Thyroid gland (tissue), 4 donors: ENCODE results near the gene CCL17. TPM values are rescaled to one million over a fixed set of nuclear protein-coding genes. Genes with fewer than 3 reads are reported as not detected.

Experiments
- DNase-seq, 2 donors: peaks; one replicate each; pipeline ENCODE4 v3.0.0-alpha.2; 2019
- H3K27ac ChIP-seq, 3 donors: fragments of 200-600 bp; sonication (generic); 1 replicate in 2 of 3; 2 replicates in 1 of 3; pipeline ENCODE4 v1.5.1; 2016 to 2019; ENCODE audit warnings: mild to moderate bottlenecking in 1 of 3, moderate library complexity in 1 of 3
- H3K27me3 ChIP-seq: fragments of 200-600 bp; sonication (generic); one replicate; pipeline ENCODE4 v1.5.1; 2019
- H3K36me3 ChIP-seq, 2 donors: fragments of 200-600 bp; sonication (generic); one replicate each; pipeline ENCODE4 v1.5.1; 2016 to 2019
- H3K4me1 ChIP-seq, 2 donors: fragments of 200-600 bp; sonication (generic); one replicate each; pipeline ENCODE4 v1.5.1; 2017 to 2019
- H3K4me3 ChIP-seq, 3 donors: fragments of 200-600 bp; sonication (generic); replicated peaks in 1 of 3; 1 replicate in 2 of 3; 2 replicates in 1 of 3; pipeline ENCODE4 v1.5.1; 2016; ENCODE audit warnings: mild to moderate bottlenecking in 1 of 3
- H3K9me3 ChIP-seq: fragments of 200-600 bp; sonication (generic); one replicate; pipeline ENCODE4 v1.5.1; 2017
- CTCF ChIP-seq, 6 experiments: fragments of 200-600 bp in 3 of 6; fragments of 450-650 bp in 3 of 6; sonication (generic) in 3 of 6; IDR thresholded peaks; one replicate each; pipeline ENCODE4 v1.5.1; 2016 to 2019; ENCODE audit warnings: antibody characterized with exemption in 6 of 6, mild to moderate bottlenecking in 2 of 6, inconsistent platforms in 1 of 6, moderate library complexity in 1 of 6
- POLR2A ChIP-seq, 2 donors: fragments of 450-650 bp; IDR thresholded peaks; one replicate each; pipeline ENCODE4 v1.6.1; 2017; ENCODE audit warnings: antibody characterized with exemption in 2 of 2, mild to moderate bottlenecking in 2 of 2, moderate library complexity in 1 of 2
- WGBS, 2 donors: methylation state at CpG; one replicate each; pipeline ENCODE4 v1.1.5; 2017; 5-methylcytosine and 5-hydroxymethylcytosine counted together
- intact Hi-C: fragments of 100-400 bp; cut with DNase I; formaldehyde crosslinking; loops from one replicate; pipeline ENCODE4 v1.15.1; 2023
- total RNA-seq, 4 donors: library from RNA; depleted of rRNA; stranded (reverse); fragments of >200 nt; gene quantifications; one replicate each; pipeline ENCODE4 v1.2.3, GENCODE V29; 2016

The CCL17 gene
- total RNA-seq, 4 donors from 2014 or later, result not detected

DNA sequence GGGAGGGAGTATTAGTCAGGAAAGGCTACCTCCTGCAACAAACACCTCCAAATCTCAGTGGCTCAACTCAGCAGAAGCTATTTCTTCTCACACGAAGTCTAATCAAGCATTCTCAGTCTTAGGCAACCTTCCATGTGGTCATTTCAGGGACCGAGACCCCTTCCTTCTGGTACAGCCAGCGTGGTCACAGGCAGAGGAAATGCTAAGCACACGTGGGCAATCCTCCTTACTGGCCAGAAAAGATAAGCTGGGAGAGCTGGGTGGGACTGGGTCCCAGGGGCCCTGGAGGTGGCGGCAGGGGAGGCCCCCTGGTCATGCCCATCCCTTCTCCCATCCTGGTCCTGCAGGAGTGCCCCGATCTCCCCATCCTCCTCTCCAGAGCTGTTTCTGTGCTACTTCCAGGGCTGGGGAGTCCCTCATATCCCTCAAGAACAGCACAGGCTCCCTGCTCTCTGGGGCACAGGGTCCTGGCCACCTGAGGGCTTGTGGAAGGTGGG lies 38.0 kb upstream of the CCL17 start:
- WGBS, 2 donors, result 33 to 71% methylated on average over 5 to 6 of the region's 6 CpGs
- H3K9me3 ChIP-seq, result no peaks in the 10 kb centered on the region
- peaks cover 0 to 11% of the 10 kb centered on the region in 2 donors for H3K4me1 ChIP-seq
- H3K27me3 ChIP-seq, result no peaks in the 10 kb centered on the region
- H3K36me3 ChIP-seq, result no peaks in the 10 kb centered on the region
- no peak overlapping the region for H3K4me3 ChIP-seq
- no peak for DNase-seq
- no peak for TF ChIP-seq CTCF (IDR thresholded peaks at IDR 0.05)
- no peak for TF ChIP-seq POLR2A (IDR thresholded peaks at IDR 0.05)
- intact Hi-C loops, result no loop called here
- no peak overlapping the region for H3K27ac ChIP-seq

DNA sequence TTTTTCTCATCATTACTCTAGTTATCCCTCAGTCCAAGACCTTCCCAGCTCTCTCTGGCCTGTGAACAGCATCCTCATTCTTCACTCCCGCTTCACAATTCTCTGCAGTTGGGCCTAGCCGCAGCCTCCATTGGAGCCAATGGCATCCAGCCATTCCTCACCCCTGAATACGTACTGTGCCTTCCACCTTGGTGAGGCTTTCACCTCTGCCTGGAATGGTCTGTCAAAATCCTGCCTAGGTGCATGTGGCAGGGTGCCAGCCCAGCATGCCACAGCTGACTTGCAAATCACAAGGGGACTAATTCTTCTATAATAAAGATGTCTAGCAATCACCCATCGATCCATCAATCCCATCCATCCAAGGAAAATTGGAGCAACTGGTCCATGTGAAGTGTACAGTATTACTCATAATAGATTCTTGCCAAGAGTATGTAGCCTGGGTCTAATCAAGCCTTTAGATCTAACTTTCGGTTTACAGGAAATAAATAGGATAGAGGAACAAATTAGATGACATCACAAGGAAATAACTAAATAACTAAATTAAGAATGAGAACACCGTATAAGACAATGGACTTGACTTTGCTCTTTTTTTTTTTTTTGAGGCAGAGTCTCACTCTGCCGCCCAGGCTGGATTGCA lies 37.3 kb upstream of the CCL17 start:
- no peak for TF ChIP-seq POLR2A (IDR thresholded peaks at IDR 0.05)
- no peak for TF ChIP-seq CTCF (IDR thresholded peaks at IDR 0.05)
- Histone ChIP-seq H3K27me3 (no peaks in the 10 kb centered on the region), H3K9me3 (no peaks in the 10 kb centered on the region), H3K4me3 (no peak overlapping the region), H3K27ac (no peak overlapping the region), H3K4me1 (peaks cover 0 to 15% of the 10 kb centered on the region in 2 donors), H3K36me3 (no peaks in the 10 kb centered on the region)
- intact Hi-C loops, result no loop called here
- peak in 1 of 2 donors; percentile 40 for DNase-seq
- whole genome bisulfite sequencing, 2 donors, result 70 to 80% methylated on average over 7 of the region's 7 CpGs

GRCh38 chr16:57371494-57372371 lies 32.8 kb upstream of the CCL17 start:
- intact Hi-C loops, result no loop called here
- Histone ChIP-seq H3K4me3 (peak overlapping the region in 1 of 3 donors; percentile 44), H3K4me1 (peaks cover 5 to 46% of the 10 kb centered on the region in 2 donors), H3K36me3 (no peaks in the 10 kb centered on the region), H3K9me3 (no peaks in the 10 kb centered on the region), H3K27ac (peak overlapping the region in 2 of 3 donors; percentile 62 to 91), H3K27me3 (no peaks in the 10 kb centered on the region)
- 71 to 88% methylated on average over 7 to 12 of the region's 15 CpGs for WGBS, 2 donors
- DNase-seq, result no peak
- TF ChIP-seq POLR2A (IDR thresholded peaks at IDR 0.05), result no peak
- TF ChIP-seq CTCF (IDR thresholded peaks at IDR 0.05), result no peak

DNA sequence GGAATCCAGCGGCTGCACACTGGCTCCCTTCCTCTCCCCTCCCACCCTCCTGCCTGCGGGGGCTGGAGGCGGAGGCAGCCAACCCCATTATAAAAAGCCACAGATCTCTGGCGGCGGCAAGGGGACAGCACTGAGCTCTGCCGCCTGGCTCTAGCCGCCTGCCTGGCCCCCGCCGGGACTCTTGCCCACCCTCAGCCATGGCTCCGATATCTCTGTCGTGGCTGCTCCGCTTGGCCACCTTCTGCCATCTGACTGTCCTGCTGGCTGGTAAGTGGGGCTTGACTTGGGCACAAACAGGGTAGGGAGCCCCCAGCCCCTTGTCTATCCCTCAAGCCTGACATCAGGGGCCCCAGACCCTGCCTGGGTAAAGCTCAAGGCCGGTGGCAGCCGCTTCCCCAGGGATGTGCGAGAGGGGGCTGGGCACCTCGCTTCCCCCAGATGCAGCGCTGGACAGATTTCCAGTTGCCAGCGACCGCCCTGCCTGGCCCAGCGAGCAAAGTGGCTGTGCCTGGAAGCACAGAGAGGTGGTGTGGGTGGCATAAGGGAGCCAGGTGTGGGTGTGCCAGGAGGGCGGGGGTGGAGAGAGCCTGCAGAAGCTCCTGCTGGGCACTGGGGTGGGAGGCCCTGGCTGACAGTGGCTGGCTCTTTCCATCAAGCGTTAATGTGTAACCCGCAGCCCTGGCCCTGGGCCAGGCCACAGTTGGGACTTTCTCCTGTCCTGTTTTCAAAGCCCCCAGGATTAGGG lies 32.0 kb upstream of the CCL17 start, which contains the start of gene CX3CL1:
Gene CX3CL1 (plus strand): TSS at position 119 of the 745 bp plus-strand sequence. CDS start 79 bp downstream, at position 198.
- no peaks in the 10 kb centered on the region for H3K27me3 ChIP-seq
- intact Hi-C loops, result no loop called here
- peak; percentile 43 to 58 for DNase-seq
- H3K4me1 ChIP-seq, result peaks cover 5 to 40% of the 10 kb centered on the region in 2 donors
- peak within 1 kb of the TSS in 1 of 3 donors; percentile 44 for H3K4me3 ChIP-seq
- WGBS, 2 donors, result 23 to 36% methylated on average over 12 to 14 of the region's 23 CpGs
- no peaks in the 10 kb centered on the region for H3K36me3 ChIP-seq
- H3K27ac ChIP-seq, result peak within 1 kb of the TSS; percentile 74 to 91 (median 78)
- TF ChIP-seq CTCF (IDR thresholded peaks at IDR 0.05), result peak in 2 of 6 experiments; percentile 9 to 21
- TF ChIP-seq POLR2A (IDR thresholded peaks at IDR 0.05), result peak; percentile 50 to 55
- no peaks in the 10 kb centered on the region for H3K9me3 ChIP-seq
